Type B pancreatic cell (in vitro differentiated cells): ENCODE results near the gene BSDC1. TPM values are rescaled to one million over a fixed set of nuclear protein-coding genes. Genes with fewer than 3 reads are reported as not detected.
A peak's percentile ranks its signal among the peaks of the same experiment; 100 is the strongest.

Source experiments
- DNase-seq: peaks from one replicate; pipeline ENCODE4 v3.0.0; 2021; ENCODE audit warnings: mixed read lengths; ENCODE audit not compliant: unreplicated experiment; ENCODE audit errors: extremely low spot score
- H3K27ac Mint-ChIP-seq: 2 replicates; pipeline ENCODE4 v1.8.0; 2021; ENCODE audit warnings: mild to moderate bottlenecking, mixed read lengths
- H3K27me3 Mint-ChIP-seq: 2 replicates; pipeline ENCODE4 v1.8.0; 2021; ENCODE audit warnings: mixed read lengths
- H3K36me3 Mint-ChIP-seq: 2 replicates; pipeline ENCODE4 v1.8.0; 2021; ENCODE audit warnings: mixed read lengths
- H3K4me1 Mint-ChIP-seq: one replicate; pipeline ENCODE4 v1.8.0; 2021; ENCODE audit warnings: mixed read lengths; ENCODE audit not compliant: unreplicated experiment
- H3K4me3 Mint-ChIP-seq: 2 replicates; pipeline ENCODE4 v1.8.0; 2021; ENCODE audit warnings: mild to moderate bottlenecking, mixed read lengths
- H3K9me3 Mint-ChIP-seq: 2 replicates; pipeline ENCODE4 v1.8.0; 2021; ENCODE audit warnings: mixed read lengths
- CTCF ChIP-seq: fragments of 200-600 bp; sonication (generic); conservative IDR thresholded peaks from 2 replicates; pipeline ENCODE4 v1.5.0; 2021; ENCODE audit warnings: antibody characterized with exemption, mild to moderate bottlenecking
- total RNA-seq: library from RNA; stranded (reverse); gene quantifications from 2 replicates; pipeline ENCODE4 v1.2.1, GENCODE V29; 2021; ENCODE audit warnings: low replicate concordance

Gene BSDC1
- total RNA-seq, 1 donor from 2014 or later = 71.3 TPM

GRCh38 chr1:32364836-32365235 lies 29.4 kb downstream of the BSDC1 start:
- Mint-ChIP-seq H3K4me1 (peaks cover 11% of the 10 kb centered on the region), H3K27ac (no peak overlapping the region), H3K4me3 (no peak overlapping the region), H3K36me3 (peaks cover 26% of the 10 kb centered on the region), H3K9me3 (no peaks in the 10 kb centered on the region), H3K27me3 (peaks cover 5% of the 10 kb centered on the region)
- no peak for DNase-seq
- no peak for TF ChIP-seq CTCF

- H3K4me1 Mint-ChIP-seq = peaks cover 14% of the 10 kb centered on the region
- no peaks in the 10 kb centered on the region for H3K9me3 Mint-ChIP-seq
- H3K27me3 Mint-ChIP-seq = peaks cover 5% of the 10 kb centered on the region
- no peak for TF ChIP-seq CTCF
- no peak for DNase-seq
- H3K36me3 Mint-ChIP-seq = peaks cover 27% of the 10 kb centered on the region
- no peak overlapping the region for H3K27ac Mint-ChIP-seq
- no peak overlapping the region for H3K4me3 Mint-ChIP-seq
These were observed 30.5 kb downstream of the BSDC1 start for GRCh38 chr1:32363713-32364112.

GRCh38 chr1:32362474-32363313 lies 31.5 kb downstream of the BSDC1 start, which contains the start of the genes FAM229A and TSSK3:
FAM229A (minus strand) TSS chr1:32362485; CDS start chr1:32362091, 394 bp downstream.
TSSK3 (plus strand) TSS chr1:32362539; CDS start chr1:32362702, 163 bp downstream.
- peaks cover 14% of the 10 kb centered on the region for H3K4me1 Mint-ChIP-seq
- no peak for DNase-seq
- no peaks in the 10 kb centered on the region for H3K9me3 Mint-ChIP-seq
- peaks cover 5% of the 10 kb centered on the region for H3K27me3 Mint-ChIP-seq
- H3K4me3 Mint-ChIP-seq = peak within 1 kb of the TSS; percentile 66
- no peak for TF ChIP-seq CTCF
- H3K27ac Mint-ChIP-seq = peak within 1 kb of the TSS; percentile 9
- H3K36me3 Mint-ChIP-seq = peaks cover 27% of the 10 kb centered on the region

- peak overlapping the region; percentile 66 for H3K4me3 Mint-ChIP-seq
- peaks cover 19% of the 10 kb centered on the region for H3K4me1 Mint-ChIP-seq
- H3K27ac Mint-ChIP-seq = no peak overlapping the region
- peak; percentile 59 for TF ChIP-seq CTCF
- no peak for DNase-seq
- H3K9me3 Mint-ChIP-seq = no peaks in the 10 kb centered on the region
- H3K36me3 Mint-ChIP-seq = peaks cover 27% of the 10 kb centered on the region
- H3K27me3 Mint-ChIP-seq = peaks cover 5% of the 10 kb centered on the region
These were observed 32.4 kb downstream of the BSDC1 start for GRCh38 chr1:32361674-32362473.

- no peak for TF ChIP-seq CTCF
- Mint-ChIP-seq H3K36me3 (peaks cover 27% of the 10 kb centered on the region), H3K9me3 (no peaks in the 10 kb centered on the region), H3K27me3 (peaks cover 5% of the 10 kb centered on the region), H3K4me3 (no peak overlapping the region), H3K4me1 (peaks cover 19% of the 10 kb centered on the region), H3K27ac (peak overlapping the region; percentile 80)
- DNase-seq = no peak
These were observed 33.0 kb downstream of the BSDC1 start for GRCh38 chr1:32361308-32361673.
